ENCODE measurements around the gene PHLDA1. TPM values are rescaled to one million over a fixed set of nuclear protein-coding genes. Genes with fewer than 3 reads are reported as not detected.
A peak's percentile ranks its signal among the peaks of the same experiment; 100 is the strongest.

PHLDA1 gene
- total and polyA plus RNA-seq, 2 of the 13 experiments (the other 11 are each of a cell fraction or from before 2014, with no cell fraction given) = 33.8 to 41.0 TPM

GRCh38 chr12:75977952-75978671 is 53.5 kb downstream of the PHLDA1 start (continued):
- TF ChIP-seq IRF9 (CRISPR knock-in tag; IDR thresholded peaks at IDR 0.05; ENCODE audit: borderline replicate concordance) (no peak), ZNF282 (IDR thresholded peaks at IDR 0.05; ENCODE audit: partially characterized antibody) (no peak), SNAPC5 (CRISPR knock-in tag; IDR thresholded peaks at IDR 0.05; ENCODE audit: borderline replicate concordance) (no peak), JUN (CRISPR knock-in tag; IDR thresholded peaks at IDR 0.05) (peak; percentile 99), CREM (IDR thresholded peaks at IDR 0.05) (peak; percentile 89), CREM (CRISPR knock-in tag; IDR thresholded peaks at IDR 0.05) (no peak), TBX3 (IDR thresholded peaks at IDR 0.05; ENCODE audit: borderline replicate concordance) (peak; percentile 62; the same call in 1 of the 2 replicates), RNF219 (CRISPR knock-in tag; IDR thresholded peaks at IDR 0.05) (no peak), CENPT (CRISPR knock-in tag; IDR thresholded peaks at IDR 0.05; ENCODE audit: low read depth) (no peak), HOXA9 (CRISPR knock-in tag; IDR thresholded peaks at IDR 0.05; ENCODE audit: borderline replicate concordance) (no peak; the same call in 1 of the 2 replicates), ZNF773 (CRISPR knock-in tag; IDR thresholded peaks at IDR 0.05; ENCODE audit: borderline replicate concordance) (no peak)
- TF ChIP-seq, protein P1, sequence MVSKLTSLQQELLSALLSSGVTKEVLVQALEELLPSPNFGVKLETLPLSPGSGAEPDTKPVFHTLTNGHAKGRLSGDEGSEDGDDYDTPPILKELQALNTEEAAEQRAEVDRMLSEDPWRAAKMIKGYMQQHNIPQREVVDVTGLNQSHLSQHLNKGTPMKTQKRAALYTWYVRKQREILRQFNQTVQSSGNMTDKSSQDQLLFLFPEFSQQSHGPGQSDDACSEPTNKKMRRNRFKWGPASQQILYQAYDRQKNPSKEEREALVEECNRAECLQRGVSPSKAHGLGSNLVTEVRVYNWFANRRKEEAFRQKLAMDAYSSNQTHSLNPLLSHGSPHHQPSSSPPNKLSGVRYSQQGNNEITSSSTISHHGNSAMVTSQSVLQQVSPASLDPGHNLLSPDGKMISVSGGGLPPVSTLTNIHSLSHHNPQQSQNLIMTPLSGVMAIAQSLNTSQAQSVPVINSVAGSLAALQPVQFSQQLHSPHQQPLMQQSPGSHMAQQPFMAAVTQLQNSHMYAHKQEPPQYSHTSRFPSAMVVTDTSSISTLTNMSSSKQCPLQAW (CRISPR knock-in tag; IDR thresholded peaks at IDR 0.05) = peak; percentile 96
- TF ChIP-seq, protein P2, sequence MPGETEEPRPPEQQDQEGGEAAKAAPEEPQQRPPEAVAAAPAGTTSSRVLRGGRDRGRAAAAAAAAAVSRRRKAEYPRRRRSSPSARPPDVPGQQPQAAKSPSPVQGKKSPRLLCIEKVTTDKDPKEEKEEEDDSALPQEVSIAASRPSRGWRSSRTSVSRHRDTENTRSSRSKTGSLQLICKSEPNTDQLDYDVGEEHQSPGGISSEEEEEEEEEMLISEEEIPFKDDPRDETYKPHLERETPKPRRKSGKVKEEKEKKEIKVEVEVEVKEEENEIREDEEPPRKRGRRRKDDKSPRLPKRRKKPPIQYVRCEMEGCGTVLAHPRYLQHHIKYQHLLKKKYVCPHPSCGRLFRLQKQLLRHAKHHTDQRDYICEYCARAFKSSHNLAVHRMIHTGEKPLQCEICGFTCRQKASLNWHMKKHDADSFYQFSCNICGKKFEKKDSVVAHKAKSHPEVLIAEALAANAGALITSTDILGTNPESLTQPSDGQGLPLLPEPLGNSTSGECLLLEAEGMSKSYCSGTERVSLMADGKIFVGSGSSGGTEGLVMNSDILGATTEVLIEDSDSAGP (CRISPR knock-in tag; IDR thresholded peaks at IDR 0.05; ENCODE audit: borderline replicate concordance) = peak; percentile 22; the same call in 1 of the 2 replicates
- TF ChIP-seq, protein P3, sequence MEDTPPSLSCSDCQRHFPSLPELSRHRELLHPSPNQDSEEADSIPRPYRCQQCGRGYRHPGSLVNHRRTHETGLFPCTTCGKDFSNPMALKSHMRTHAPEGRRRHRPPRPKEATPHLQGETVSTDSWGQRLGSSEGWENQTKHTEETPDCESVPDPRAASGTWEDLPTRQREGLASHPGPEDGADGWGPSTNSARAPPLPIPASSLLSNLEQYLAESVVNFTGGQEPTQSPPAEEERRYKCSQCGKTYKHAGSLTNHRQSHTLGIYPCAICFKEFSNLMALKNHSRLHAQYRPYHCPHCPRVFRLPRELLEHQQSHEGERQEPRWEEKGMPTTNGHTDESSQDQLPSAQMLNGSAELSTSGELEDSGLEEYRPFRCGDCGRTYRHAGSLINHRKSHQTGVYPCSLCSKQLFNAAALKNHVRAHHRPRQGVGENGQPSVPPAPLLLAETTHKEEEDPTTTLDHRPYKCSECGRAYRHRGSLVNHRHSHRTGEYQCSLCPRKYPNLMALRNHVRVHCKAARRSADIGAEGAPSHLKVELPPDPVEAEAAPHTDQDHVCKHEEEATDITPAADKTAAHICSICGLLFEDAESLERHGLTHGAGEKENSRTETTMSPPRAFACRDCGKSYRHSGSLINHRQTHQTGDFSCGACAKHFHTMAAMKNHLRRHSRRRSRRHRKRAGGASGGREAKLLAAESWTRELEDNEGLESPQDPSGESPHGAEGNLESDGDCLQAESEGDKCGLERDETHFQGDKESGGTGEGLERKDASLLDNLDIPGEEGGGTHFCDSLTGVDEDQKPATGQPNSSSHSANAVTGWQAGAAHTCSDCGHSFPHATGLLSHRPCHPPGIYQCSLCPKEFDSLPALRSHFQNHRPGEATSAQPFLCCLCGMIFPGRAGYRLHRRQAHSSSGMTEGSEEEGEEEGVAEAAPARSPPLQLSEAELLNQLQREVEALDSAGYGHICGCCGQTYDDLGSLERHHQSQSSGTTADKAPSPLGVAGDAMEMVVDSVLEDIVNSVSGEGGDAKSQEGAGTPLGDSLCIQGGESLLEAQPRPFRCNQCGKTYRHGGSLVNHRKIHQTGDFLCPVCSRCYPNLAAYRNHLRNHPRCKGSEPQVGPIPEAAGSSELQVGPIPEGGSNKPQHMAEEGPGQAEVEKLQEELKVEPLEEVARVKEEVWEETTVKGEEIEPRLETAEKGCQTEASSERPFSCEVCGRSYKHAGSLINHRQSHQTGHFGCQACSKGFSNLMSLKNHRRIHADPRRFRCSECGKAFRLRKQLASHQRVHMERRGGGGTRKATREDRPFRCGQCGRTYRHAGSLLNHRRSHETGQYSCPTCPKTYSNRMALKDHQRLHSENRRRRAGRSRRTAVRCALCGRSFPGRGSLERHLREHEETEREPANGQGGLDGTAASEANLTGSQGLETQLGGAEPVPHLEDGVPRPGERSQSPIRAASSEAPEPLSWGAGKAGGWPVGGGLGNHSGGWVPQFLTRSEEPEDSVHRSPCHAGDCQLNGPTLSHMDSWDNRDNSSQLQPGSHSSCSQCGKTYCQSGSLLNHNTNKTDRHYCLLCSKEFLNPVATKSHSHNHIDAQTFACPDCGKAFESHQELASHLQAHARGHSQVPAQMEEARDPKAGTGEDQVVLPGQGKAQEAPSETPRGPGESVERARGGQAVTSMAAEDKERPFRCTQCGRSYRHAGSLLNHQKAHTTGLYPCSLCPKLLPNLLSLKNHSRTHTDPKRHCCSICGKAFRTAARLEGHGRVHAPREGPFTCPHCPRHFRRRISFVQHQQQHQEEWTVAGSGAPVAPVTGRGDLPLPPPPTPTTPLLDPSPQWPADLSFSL (CRISPR knock-in tag; IDR thresholded peaks at IDR 0.05) = peak; percentile 60
